SK-N-SH (cell line): ENCODE results near the gene NLK.

Experiments used
- CHD2 ChIP-seq: fragments of 150-350 bp; IDR thresholded peaks from 2 replicates; pipeline ENCODE4 v1.6.1; 2018; ENCODE audit warnings: low read length; ENCODE audit not compliant: partially characterized antibody
- EZH2phosphoT487 ChIP-seq: fragments of 200-600 bp; sonication (generic); IDR thresholded peaks from 2 replicates; pipeline ENCODE4 v1.6.1; 2017; ENCODE audit warnings: low read depth, mixed run types, mild to moderate bottlenecking, antibody characterized with exemption, moderate library complexity, borderline replicate concordance
- TCF12 ChIP-seq: IDR thresholded peaks from 2 replicates; pipeline ENCODE4 v1.4.0; 2012
- YY1 ChIP-seq: IDR thresholded peaks from 2 replicates; pipeline ENCODE4 v1.4.0; 2012; ENCODE audit warnings: low read depth, mild to moderate bottlenecking
- TF ChIP-seq, protein P1 (sequence below): IDR thresholded peaks from 2 replicates; pipeline ENCODE4 v1.4.0; 2012; ENCODE audit warnings: low read depth
- TF ChIP-seq, protein P2 (sequence below): fragments of 200-600 bp; sonication (generic); IDR thresholded peaks from 2 replicates; pipeline ENCODE4 v1.6.1; 2017; ENCODE audit warnings: antibody characterized with exemption, mild to moderate bottlenecking, moderate library complexity
- TF ChIP-seq, protein P3 (sequence below): IDR thresholded peaks from 2 replicates; pipeline ENCODE4 v1.6.1; 2012; ENCODE audit warnings: mild to moderate bottlenecking, low read depth, low read length, moderate library complexity

DNA sequence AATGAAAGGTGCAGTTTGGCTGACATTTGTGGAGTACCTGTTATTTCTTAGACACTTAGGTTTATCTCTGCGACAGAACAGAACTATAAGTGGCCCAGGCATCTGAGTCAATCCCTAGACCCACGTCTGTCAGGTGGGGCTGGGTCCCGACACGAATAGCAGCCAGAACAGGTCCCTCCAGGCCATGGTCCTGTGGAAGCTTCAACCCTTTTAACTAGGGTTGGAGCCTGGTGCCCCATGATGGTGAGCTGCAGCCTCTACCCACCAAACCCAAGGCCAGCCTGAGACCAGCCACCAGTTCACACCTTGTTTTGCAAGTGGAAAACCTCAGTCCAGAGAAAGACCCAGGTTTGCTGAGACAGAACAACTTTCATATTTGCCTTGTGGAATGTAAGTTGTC, 202.0 kb downstream of the NLK start:
- TF ChIP-seq, protein P1, sequence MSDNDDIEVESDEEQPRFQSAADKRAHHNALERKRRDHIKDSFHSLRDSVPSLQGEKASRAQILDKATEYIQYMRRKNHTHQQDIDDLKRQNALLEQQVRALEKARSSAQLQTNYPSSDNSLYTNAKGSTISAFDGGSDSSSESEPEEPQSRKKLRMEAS: no peak
- TF ChIP-seq, protein P2, sequence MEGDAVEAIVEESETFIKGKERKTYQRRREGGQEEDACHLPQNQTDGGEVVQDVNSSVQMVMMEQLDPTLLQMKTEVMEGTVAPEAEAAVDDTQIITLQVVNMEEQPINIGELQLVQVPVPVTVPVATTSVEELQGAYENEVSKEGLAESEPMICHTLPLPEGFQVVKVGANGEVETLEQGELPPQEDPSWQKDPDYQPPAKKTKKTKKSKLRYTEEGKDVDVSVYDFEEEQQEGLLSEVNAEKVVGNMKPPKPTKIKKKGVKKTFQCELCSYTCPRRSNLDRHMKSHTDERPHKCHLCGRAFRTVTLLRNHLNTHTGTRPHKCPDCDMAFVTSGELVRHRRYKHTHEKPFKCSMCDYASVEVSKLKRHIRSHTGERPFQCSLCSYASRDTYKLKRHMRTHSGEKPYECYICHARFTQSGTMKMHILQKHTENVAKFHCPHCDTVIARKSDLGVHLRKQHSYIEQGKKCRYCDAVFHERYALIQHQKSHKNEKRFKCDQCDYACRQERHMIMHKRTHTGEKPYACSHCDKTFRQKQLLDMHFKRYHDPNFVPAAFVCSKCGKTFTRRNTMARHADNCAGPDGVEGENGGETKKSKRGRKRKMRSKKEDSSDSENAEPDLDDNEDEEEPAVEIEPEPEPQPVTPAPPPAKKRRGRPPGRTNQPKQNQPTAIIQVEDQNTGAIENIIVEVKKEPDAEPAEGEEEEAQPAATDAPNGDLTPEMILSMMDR: no peak
- TF ChIP-seq CHD2: no peak
- no peak for TF ChIP-seq YY1
- TF ChIP-seq EZH2phosphoT487: no peak
- no peak for TF ChIP-seq TCF12
- TF ChIP-seq, protein P3, sequence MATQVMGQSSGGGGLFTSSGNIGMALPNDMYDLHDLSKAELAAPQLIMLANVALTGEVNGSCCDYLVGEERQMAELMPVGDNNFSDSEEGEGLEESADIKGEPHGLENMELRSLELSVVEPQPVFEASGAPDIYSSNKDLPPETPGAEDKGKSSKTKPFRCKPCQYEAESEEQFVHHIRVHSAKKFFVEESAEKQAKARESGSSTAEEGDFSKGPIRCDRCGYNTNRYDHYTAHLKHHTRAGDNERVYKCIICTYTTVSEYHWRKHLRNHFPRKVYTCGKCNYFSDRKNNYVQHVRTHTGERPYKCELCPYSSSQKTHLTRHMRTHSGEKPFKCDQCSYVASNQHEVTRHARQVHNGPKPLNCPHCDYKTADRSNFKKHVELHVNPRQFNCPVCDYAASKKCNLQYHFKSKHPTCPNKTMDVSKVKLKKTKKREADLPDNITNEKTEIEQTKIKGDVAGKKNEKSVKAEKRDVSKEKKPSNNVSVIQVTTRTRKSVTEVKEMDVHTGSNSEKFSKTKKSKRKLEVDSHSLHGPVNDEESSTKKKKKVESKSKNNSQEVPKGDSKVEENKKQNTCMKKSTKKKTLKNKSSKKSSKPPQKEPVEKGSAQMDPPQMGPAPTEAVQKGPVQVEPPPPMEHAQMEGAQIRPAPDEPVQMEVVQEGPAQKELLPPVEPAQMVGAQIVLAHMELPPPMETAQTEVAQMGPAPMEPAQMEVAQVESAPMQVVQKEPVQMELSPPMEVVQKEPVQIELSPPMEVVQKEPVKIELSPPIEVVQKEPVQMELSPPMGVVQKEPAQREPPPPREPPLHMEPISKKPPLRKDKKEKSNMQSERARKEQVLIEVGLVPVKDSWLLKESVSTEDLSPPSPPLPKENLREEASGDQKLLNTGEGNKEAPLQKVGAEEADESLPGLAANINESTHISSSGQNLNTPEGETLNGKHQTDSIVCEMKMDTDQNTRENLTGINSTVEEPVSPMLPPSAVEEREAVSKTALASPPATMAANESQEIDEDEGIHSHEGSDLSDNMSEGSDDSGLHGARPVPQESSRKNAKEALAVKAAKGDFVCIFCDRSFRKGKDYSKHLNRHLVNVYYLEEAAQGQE: no peak
